ENCODE data around the gene ZNF513. TPM values are rescaled to one million over a fixed set of nuclear protein-coding genes. Genes with fewer than 3 reads are reported as not detected.

Gene ZNF513
- total RNA-seq, 3 donors from 2014 or later (not counting 1 experiment from before 2014, with no cell fraction given): 24.2 to 28.1 (median 26.1) TPM

DNA sequence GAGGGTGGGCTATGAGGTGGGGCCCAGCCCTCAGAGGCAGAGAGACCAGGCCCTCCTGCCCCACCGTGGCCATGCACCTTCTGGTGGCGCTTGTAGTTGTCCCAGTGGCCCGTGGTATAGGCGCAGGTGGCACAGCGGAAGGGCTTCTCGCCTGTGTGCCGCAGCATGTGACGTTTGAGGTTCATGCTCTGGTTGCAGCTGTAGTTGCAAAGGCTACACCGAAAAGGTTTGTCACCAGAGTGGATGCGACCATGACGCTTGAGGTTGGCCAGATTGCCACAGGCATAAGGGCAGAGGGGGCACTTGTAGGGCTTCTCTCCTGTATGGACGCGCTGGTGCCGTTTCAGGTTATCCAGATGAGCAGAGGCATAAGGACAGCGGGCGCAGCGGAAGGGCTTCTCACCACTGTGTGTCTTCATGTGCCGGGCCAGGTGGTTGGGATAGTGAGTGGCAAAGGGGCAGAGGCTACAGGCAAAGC is 2.9 kb downstream of the ZNF513 start:
- DNase-seq (no peak), ATAC-seq (no peak)
- intact Hi-C loops (cut with micrococcal nuclease): no loop called here
- Histone ChIP-seq H3K36me3 (ENCODE audit: control insufficient read depth, insufficient read depth, low read length) (peaks cover 59% of the 10 kb centered on the region), H3K4me1 (ENCODE audit: control insufficient read depth, insufficient read depth, low read length) (peaks cover 23% of the 10 kb centered on the region), H3K9me3 (ENCODE audit: control insufficient read depth, insufficient read depth, low read length) (no peaks in the 10 kb centered on the region), H3K27ac (ENCODE audit: low read length) (no peak overlapping the region), H3K27me3 (ENCODE audit: control insufficient read depth, insufficient read depth, low read length) (no peaks in the 10 kb centered on the region), H3K4me3 (ENCODE audit: low read length) (no peak overlapping the region)
- Mint-ChIP-seq H3K4me1 (peaks cover 29 to 30% of the 10 kb centered on the region in 2 donors), H3K27ac (peak overlapping the region in 1 of 2 donors; percentile 41), H3K27me3 (ENCODE audit: low read depth in 2 of 2) (no peaks in the 10 kb centered on the region), H3K4me3 (no peak overlapping the region), H3K9me3 (no peaks in the 10 kb centered on the region), H3K36me3 (no peaks in the 10 kb centered on the region)
- 94% methylated on average over 18 of the region's 18 CpGs for WGBS (ENCODE audit: insufficient coverage)
- no peak for TF ChIP-seq CTCF (IDR thresholded peaks at IDR 0.05)

DNA sequence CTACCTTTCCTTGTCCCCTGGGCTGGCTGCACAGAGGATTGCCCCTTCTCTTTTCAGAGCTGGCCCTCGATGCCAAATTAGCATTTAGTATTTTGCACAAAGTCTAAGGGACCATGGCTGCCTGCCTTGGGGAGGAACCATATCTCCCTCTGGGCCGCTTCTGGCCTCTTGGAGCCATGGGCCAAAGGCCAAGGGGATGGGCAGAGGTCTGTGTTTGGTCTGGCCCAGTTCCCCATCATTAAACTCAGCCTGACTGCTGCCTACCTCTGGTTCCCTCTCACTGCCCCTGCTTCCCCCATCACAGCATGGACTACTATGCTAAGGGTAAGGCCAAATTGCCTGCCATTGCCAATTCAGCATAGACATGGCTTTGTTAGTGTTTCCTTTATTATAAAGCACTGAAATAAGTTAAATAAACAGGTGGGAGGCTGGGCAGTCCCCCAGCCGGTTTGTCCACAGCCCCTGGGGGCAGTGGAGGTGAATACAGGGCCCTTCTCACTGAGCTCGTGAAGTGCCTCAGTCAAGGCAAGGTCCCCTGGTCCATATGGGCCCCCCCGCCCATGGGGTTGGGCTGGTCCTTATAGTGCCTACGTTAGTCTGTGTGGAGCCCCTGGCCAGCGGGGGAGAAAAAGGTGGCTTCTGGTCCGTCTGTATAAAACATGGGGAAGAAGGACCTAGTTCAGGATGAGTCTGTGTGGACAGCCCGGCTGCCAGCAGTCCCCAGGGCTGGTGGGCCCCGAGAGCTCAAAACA is 3.5 kb downstream of the ZNF513 start:
- Histone ChIP-seq H3K27ac (ENCODE audit: low read length) (no peak overlapping the region), H3K9me3 (ENCODE audit: control insufficient read depth, insufficient read depth, low read length) (no peaks in the 10 kb centered on the region), H3K4me1 (ENCODE audit: control insufficient read depth, insufficient read depth, low read length) (peaks cover 27% of the 10 kb centered on the region), H3K36me3 (ENCODE audit: control insufficient read depth, insufficient read depth, low read length) (peaks cover 53% of the 10 kb centered on the region), H3K4me3 (ENCODE audit: low read length) (no peak overlapping the region), H3K27me3 (ENCODE audit: control insufficient read depth, insufficient read depth, low read length) (no peaks in the 10 kb centered on the region)
- Mint-ChIP-seq H3K9me3 (no peaks in the 10 kb centered on the region), H3K4me3 (no peak overlapping the region), H3K36me3 (no peaks in the 10 kb centered on the region), H3K27ac (peak overlapping the region in 1 of 2 donors; percentile 41), H3K4me1 (peaks cover 33 to 34% of the 10 kb centered on the region in 2 donors), H3K27me3 (ENCODE audit: low read depth in 2 of 2) (no peaks in the 10 kb centered on the region)
- DNase-seq (no peak), ATAC-seq (no peak)
- 93% methylated on average over 10 of the region's 10 CpGs for WGBS (ENCODE audit: insufficient coverage)
- TF ChIP-seq CTCF (IDR thresholded peaks at IDR 0.05): no peak
- intact Hi-C loops (cut with micrococcal nuclease): no loop called here

- intact Hi-C loops (cut with micrococcal nuclease): no loop called here
- no peaks in the 10 kb centered on the region for H3K9me3 Mint-ChIP-seq
- no peaks in the 10 kb centered on the region for H3K27me3 Mint-ChIP-seq (ENCODE audit: low read depth in 2 of 2)
- peaks cover 35 to 40% of the 10 kb centered on the region in 2 donors for H3K4me1 Mint-ChIP-seq
- H3K9me3 ChIP-seq (ENCODE audit: control insufficient read depth, insufficient read depth, low read length): no peaks in the 10 kb centered on the region
- TF ChIP-seq CTCF (IDR thresholded peaks at IDR 0.05): no peak
- 96% methylated on average over 16 of the region's 16 CpGs for WGBS (ENCODE audit: insufficient coverage)
- H3K36me3 ChIP-seq (ENCODE audit: control insufficient read depth, insufficient read depth, low read length): peaks cover 46% of the 10 kb centered on the region
- peak overlapping the region in 1 of 2 donors; percentile 41 for H3K27ac Mint-ChIP-seq
- H3K27me3 ChIP-seq (ENCODE audit: control insufficient read depth, insufficient read depth, low read length): no peaks in the 10 kb centered on the region
- no peak overlapping the region for H3K4me3 ChIP-seq (ENCODE audit: low read length)
- ATAC-seq (no peak), DNase-seq (no peak)
- no peak overlapping the region for H3K27ac ChIP-seq (ENCODE audit: low read length)
- peaks cover 33% of the 10 kb centered on the region for H3K4me1 ChIP-seq (ENCODE audit: control insufficient read depth, insufficient read depth, low read length)
- H3K4me3 Mint-ChIP-seq: no peak overlapping the region
- no peaks in the 10 kb centered on the region for H3K36me3 Mint-ChIP-seq
These were observed 4.2 kb downstream of the ZNF513 start for GRCh38 chr2:27376151-27376865.
